Osteocyte (in vitro differentiated cells): ENCODE measurements around the gene AFF1. TPM values are rescaled to one million over a fixed set of nuclear protein-coding genes. Genes with fewer than 3 reads are reported as not detected.

Source experiments
- DNase-seq: peaks from one replicate; pipeline ENCODE4 v3.0.0; 2021; ENCODE audit warnings: mixed read lengths; ENCODE audit not compliant: unreplicated experiment; ENCODE audit errors: extremely low spot score
- H3K27ac Mint-ChIP-seq: one replicate; pipeline ENCODE4 v1.8.0; 2021; ENCODE audit warnings: mild to moderate bottlenecking, mixed read lengths; ENCODE audit not compliant: unreplicated experiment
- H3K27me3 Mint-ChIP-seq: one replicate; pipeline ENCODE4 v1.8.0; 2021; ENCODE audit warnings: mixed read lengths; ENCODE audit not compliant: unreplicated experiment
- H3K36me3 Mint-ChIP-seq: one replicate; pipeline ENCODE4 v1.8.0; 2021; ENCODE audit warnings: mixed read lengths; ENCODE audit not compliant: unreplicated experiment
- H3K4me1 Mint-ChIP-seq: one replicate; pipeline ENCODE4 v1.8.0; 2021; ENCODE audit warnings: mixed read lengths; ENCODE audit not compliant: unreplicated experiment
- H3K4me3 Mint-ChIP-seq: one replicate; pipeline ENCODE4 v1.8.0; 2021; ENCODE audit warnings: mild to moderate bottlenecking, moderate library complexity, mixed read lengths; ENCODE audit not compliant: unreplicated experiment
- H3K9me3 Mint-ChIP-seq: one replicate; pipeline ENCODE4 v1.8.0; 2021; ENCODE audit warnings: mixed read lengths; ENCODE audit not compliant: unreplicated experiment
- CTCF ChIP-seq: fragments of 200-600 bp; sonication (generic); IDR thresholded peaks from 2 replicates; pipeline ENCODE4 v1.5.0; 2021; ENCODE audit warnings: antibody characterized with exemption, mild to moderate bottlenecking, moderate library complexity
- total RNA-seq: library from RNA; stranded (reverse); gene quantifications from 2 replicates; pipeline ENCODE4 v1.2.1, GENCODE V29; 2021

The AFF1 gene
- total RNA-seq, 1 donor from 2014 or later, result 39.3 TPM

GRCh38 chr4:87112063-87112462 lies 177.3 kb downstream of the AFF1 start:
- Mint-ChIP-seq H3K27me3 (no peaks in the 10 kb centered on the region), H3K27ac (no peak overlapping the region), H3K4me1 (peaks cover 60% of the 10 kb centered on the region), H3K4me3 (no peak overlapping the region), H3K36me3 (peaks cover 17% of the 10 kb centered on the region), H3K9me3 (no peaks in the 10 kb centered on the region)
- TF ChIP-seq CTCF, result no peak
- DNase-seq, result no peak

- no peaks in the 10 kb centered on the region for H3K9me3 Mint-ChIP-seq
- no peaks in the 10 kb centered on the region for H3K27me3 Mint-ChIP-seq
- H3K4me3 Mint-ChIP-seq, result no peak overlapping the region
- peak overlapping the region; percentile 47 for H3K27ac Mint-ChIP-seq
- peaks cover 57% of the 10 kb centered on the region for H3K4me1 Mint-ChIP-seq
- DNase-seq, result no peak
- no peak for TF ChIP-seq CTCF
- peaks cover 19% of the 10 kb centered on the region for H3K36me3 Mint-ChIP-seq
These were observed 179.6 kb downstream of the AFF1 start for GRCh38 chr4:87114245-87115062.

- no peak for DNase-seq
- Mint-ChIP-seq H3K9me3 (no peaks in the 10 kb centered on the region), H3K36me3 (peaks cover 22% of the 10 kb centered on the region), H3K27ac (peak overlapping the region; percentile 69), H3K27me3 (no peaks in the 10 kb centered on the region), H3K4me3 (no peak overlapping the region), H3K4me1 (peaks cover 66% of the 10 kb centered on the region)
- TF ChIP-seq CTCF, result no peak
These were observed 181.4 kb downstream of the AFF1 start for GRCh38 chr4:87116231-87116630.

GRCh38 chr4:87117051-87117731 lies 182.4 kb downstream of the AFF1 start:
- Mint-ChIP-seq H3K4me3 (no peak overlapping the region), H3K4me1 (peaks cover 74% of the 10 kb centered on the region), H3K27ac (peak overlapping the region; percentile 69), H3K27me3 (no peaks in the 10 kb centered on the region), H3K36me3 (peaks cover 22% of the 10 kb centered on the region), H3K9me3 (no peaks in the 10 kb centered on the region)
- DNase-seq, result no peak
- TF ChIP-seq CTCF, result no peak

- no peak for DNase-seq
- Mint-ChIP-seq H3K4me3 (no peak overlapping the region), H3K4me1 (peaks cover 73% of the 10 kb centered on the region), H3K9me3 (no peaks in the 10 kb centered on the region), H3K27me3 (no peaks in the 10 kb centered on the region), H3K36me3 (peaks cover 18% of the 10 kb centered on the region), H3K27ac (peak overlapping the region; percentile 41)
- TF ChIP-seq CTCF, result no peak
These were observed 182.9 kb downstream of the AFF1 start for GRCh38 chr4:87117732-87118075.
